Measurements from ENCODE around the gene RDH11. TPM values are rescaled to one million over a fixed set of nuclear protein-coding genes. Genes with fewer than 3 reads are reported as not detected.

The RDH11 gene
- polyA plus RNA-seq, 1 of the 3 experiments (the other 2 are of a cell fraction) = 44.7 TPM

- WGBS (ENCODE audit: low lambda C conversion rate) = 82% methylated on average over 10 of the region's 10 CpGs
- no peaks in the 10 kb centered on the region for H3K79me2 ChIP-seq (ENCODE audit: insufficient read depth)
These were observed 40.0 kb upstream of the RDH11 start for GRCh38 chr14:67735336-67736147.

GRCh38 chr14:67734675-67735074 is 39.1 kb upstream of the RDH11 start:
- Histone ChIP-seq H4K20me1 (ENCODE audit: insufficient read depth) (no peaks in the 10 kb centered on the region), H3K9ac (no peak overlapping the region), H3K27me3 (ENCODE audit: insufficient read depth) (no peaks in the 10 kb centered on the region), H3K36me3 (replicated peaks in 1 of 2; ENCODE audit: control insufficient read depth in 1 of 2, insufficient read depth in 2 of 2, low read length in 1 of 2) (no peaks in the 10 kb centered on the region), H3K79me2 (ENCODE audit: insufficient read depth) (no peaks in the 10 kb centered on the region), H2AFZ (ENCODE audit: low read depth) (no peak overlapping the region), H3K27ac (ENCODE audit: low read depth in 2 of 2, low read length in 1 of 2) (no peak overlapping the region), H3K4me3 (ENCODE audit: low read depth in 2 of 2, low read length in 1 of 2) (no peak overlapping the region), H3K4me1 (ENCODE audit: control insufficient read depth in 1 of 2, insufficient read depth in 2 of 2, low read depth in 1 of 2, low read length in 1 of 2) (no peaks in the 10 kb centered on the region; a peak in 1 of 4 replicates), H3K4me2 (no peak overlapping the region), H3F3A (replicated peaks; ENCODE audit: insufficient read depth) (no peaks in the 10 kb centered on the region), H3K9me3 (no peaks in the 10 kb centered on the region), H3K9me2 (no peaks in the 10 kb centered on the region)
- POLR2A ChIA-PET = no interaction called here
- TF ChIP-seq RAD21 (IDR thresholded peaks at IDR 0.05; ENCODE audit: low read length) = no peak
- TF ChIP-seq SMC3 (IDR thresholded peaks at IDR 0.05; ENCODE audit: low read depth, low read length) = no peak
- CTCF ChIA-PET = no interaction called here
- WGBS (ENCODE audit: low lambda C conversion rate) = 78% methylated on average over 3 of the region's 3 CpGs
- DNase-seq = no peak

More at GRCh38 chr14:67735336-67736147, 40.0 kb upstream of the RDH11 start:
- ChIA-PET POLR2A (no interaction called here), CTCF (interaction anchor here (1.5 kb wide), 1 partner anchor 8 kb away, joined by 3 read pairs; no protein-coding TSS in a partner anchor)
- no peaks in the 10 kb centered on the region for H3F3A ChIP-seq (replicated peaks; ENCODE audit: insufficient read depth)
- TF ChIP-seq NRF1 (IDR thresholded peaks at IDR 0.05; ENCODE audit: low read depth, low read length) = no peak
- TF ChIP-seq POLR2AphosphoS5 (IDR thresholded peaks at IDR 0.05; ENCODE audit: low read depth, low read length) = no peak
- no peak for TF ChIP-seq FOXM1 (IDR thresholded peaks at IDR 0.05; ENCODE audit: low read depth)
- TF ChIP-seq TCF12 (IDR thresholded peaks at IDR 0.05) = no peak
- no peak for TF ChIP-seq RCOR1 (IDR thresholded peaks at IDR 0.05; ENCODE audit: low read length)
- no peak for TF ChIP-seq CTCF (IDR thresholded peaks at IDR 0.05)
- TF ChIP-seq SIN3A (IDR thresholded peaks at IDR 0.05; ENCODE audit: borderline replicate concordance, low read depth, low read length) = no peak
- no peak for TF ChIP-seq RFX5 (IDR thresholded peaks at IDR 0.05; ENCODE audit: low read length)
- no peak for TF ChIP-seq SMC3 (IDR thresholded peaks at IDR 0.05; ENCODE audit: low read depth, low read length)
- no peak for TF ChIP-seq MXI1 (IDR thresholded peaks at IDR 0.05; ENCODE audit: low read depth, low read length)
- H2AFZ ChIP-seq (ENCODE audit: low read depth) = no peak overlapping the region
- H3K27me3 ChIP-seq (ENCODE audit: insufficient read depth) = no peaks in the 10 kb centered on the region
- H3K9ac ChIP-seq = no peak overlapping the region
- no peak overlapping the region for H3K4me2 ChIP-seq
- H3K4me3 ChIP-seq (ENCODE audit: low read depth in 2 of 2, low read length in 1 of 2) = no peak overlapping the region
- H4K20me1 ChIP-seq (ENCODE audit: insufficient read depth) = no peaks in the 10 kb centered on the region
- H3K9me3 ChIP-seq = no peaks in the 10 kb centered on the region
- DNase-seq = no peak
- H3K4me1 ChIP-seq (ENCODE audit: control insufficient read depth in 1 of 2, insufficient read depth in 2 of 2, low read depth in 1 of 2, low read length in 1 of 2) = no peaks in the 10 kb centered on the region; a peak in 1 of 4 replicates
- no peak overlapping the region for H3K27ac ChIP-seq (ENCODE audit: low read depth in 2 of 2, low read length in 1 of 2)
- no peaks in the 10 kb centered on the region for H3K9me2 ChIP-seq
- H3K36me3 ChIP-seq (replicated peaks in 1 of 2; ENCODE audit: control insufficient read depth in 1 of 2, insufficient read depth in 2 of 2, low read length in 1 of 2) = no peaks in the 10 kb centered on the region

Data from SK-N-SH (cell line).